Smooth muscle cell (in vitro differentiated cells): ENCODE results near the gene BDNF. TPM values are rescaled to one million over a fixed set of nuclear protein-coding genes. Genes with fewer than 3 reads are reported as not detected.
"Not testable (repeated sequence)": the region's sequence is repeated elsewhere in the genome, so short reads cannot be mapped to it uniquely, and the experiment has no call there.

Source experiments
- DNase-seq: peaks from one replicate; lab custom pipeline; 2025; ENCODE audit not compliant: unreplicated experiment; lab: John Stamatoyannopoulos, UW
- H2AFZ ChIP-seq: fragments of 200-600 bp; sonication (generic); 2 replicates; pipeline ENCODE4 v1.6.0; 2016; ENCODE audit warnings: antibody characterized with exemption, low read depth, mild to moderate bottlenecking
- H3F3A ChIP-seq: fragments of 200-600 bp; sonication (generic); 2 replicates; pipeline ENCODE4 v1.6.0; 2017; ENCODE audit warnings: antibody characterized with exemption, low read depth
- H3K27ac ChIP-seq: fragments of 200-600 bp; sonication (generic); 2 replicates; pipeline ENCODE4 v1.5.1; 2016; ENCODE audit warnings: low read depth, mild to moderate bottlenecking
- H3K27me3 ChIP-seq: fragments of 200-600 bp; sonication (generic); 2 replicates; pipeline ENCODE4 v1.6.1; 2016; ENCODE audit warnings: low read depth, mild to moderate bottlenecking
- H3K36me3 ChIP-seq: fragments of 200-600 bp; sonication (generic); 2 replicates; pipeline ENCODE4 v1.5.1; 2016; ENCODE audit warnings: low read depth
- H3K4me1 ChIP-seq: fragments of 200-600 bp; sonication (generic); 2 replicates; pipeline ENCODE4 v1.5.1; 2016; ENCODE audit warnings: low read depth
- H3K4me2 ChIP-seq: fragments of 200-600 bp; sonication (generic); 2 replicates; pipeline ENCODE4 v1.6.0; 2016; ENCODE audit warnings: mild to moderate bottlenecking
- H3K4me3 ChIP-seq: fragments of 200-600 bp; sonication (generic); 2 replicates; pipeline ENCODE4 v1.5.1; 2016; ENCODE audit warnings: mild to moderate bottlenecking
- H3K79me2 ChIP-seq: fragments of 200-600 bp; sonication (generic); 2 replicates; pipeline ENCODE4 v1.6.0; 2016; ENCODE audit warnings: low read depth, mild to moderate bottlenecking
- H3K9ac ChIP-seq: fragments of 200-600 bp; sonication (generic); 2 replicates; pipeline ENCODE4 v1.6.0; 2016; ENCODE audit warnings: low read depth
- H3K9me3 ChIP-seq: fragments of 200-600 bp; sonication (generic); replicated peaks from 2 replicates; pipeline ENCODE4 v1.5.1; 2016; ENCODE audit warnings: low read depth
- H4K20me1 ChIP-seq: fragments of 200-600 bp; sonication (generic); 2 replicates; pipeline ENCODE4 v1.6.0; 2016; ENCODE audit warnings: low read depth
- WGBS: methylation state at CpG from one replicate; pipeline ENCODE4 v1.1.7; 2016; ENCODE audit warnings: low lambda C conversion rate; 5-methylcytosine and 5-hydroxymethylcytosine counted together
- polyA plus RNA-seq: library from polyadenylated mRNA; unstranded; fragments of >200 nt; fragmentation: Nextera tagmentation; extraction: Ambion mirVana; gene quantifications from 2 replicates; pipeline ENCODE4 v1.2.1, GENCODE V29; 2016
- total RNA-seq: library from RNA; depleted of rRNA; stranded (reverse); fragments of >200 nt; gene quantifications from 2 replicates; pipeline ENCODE4 v1.2.3, GENCODE V29; 2014
- TF ChIP-seq, protein P1 (sequence below): fragments of 200-600 bp; sonication (generic); IDR thresholded peaks from 2 replicates; pipeline ENCODE4 v1.5.1; 2017; ENCODE audit warnings: borderline replicate concordance, mild to moderate bottlenecking, antibody characterized with exemption; ENCODE audit not compliant: insufficient read depth, poor library complexity, severe bottlenecking

The BDNF gene
- total RNA-seq (8.2 and 8.3 TPM in 2 replicates), polyA plus RNA-seq (5.6 and 7.3 TPM in 2 replicates)

DNA sequence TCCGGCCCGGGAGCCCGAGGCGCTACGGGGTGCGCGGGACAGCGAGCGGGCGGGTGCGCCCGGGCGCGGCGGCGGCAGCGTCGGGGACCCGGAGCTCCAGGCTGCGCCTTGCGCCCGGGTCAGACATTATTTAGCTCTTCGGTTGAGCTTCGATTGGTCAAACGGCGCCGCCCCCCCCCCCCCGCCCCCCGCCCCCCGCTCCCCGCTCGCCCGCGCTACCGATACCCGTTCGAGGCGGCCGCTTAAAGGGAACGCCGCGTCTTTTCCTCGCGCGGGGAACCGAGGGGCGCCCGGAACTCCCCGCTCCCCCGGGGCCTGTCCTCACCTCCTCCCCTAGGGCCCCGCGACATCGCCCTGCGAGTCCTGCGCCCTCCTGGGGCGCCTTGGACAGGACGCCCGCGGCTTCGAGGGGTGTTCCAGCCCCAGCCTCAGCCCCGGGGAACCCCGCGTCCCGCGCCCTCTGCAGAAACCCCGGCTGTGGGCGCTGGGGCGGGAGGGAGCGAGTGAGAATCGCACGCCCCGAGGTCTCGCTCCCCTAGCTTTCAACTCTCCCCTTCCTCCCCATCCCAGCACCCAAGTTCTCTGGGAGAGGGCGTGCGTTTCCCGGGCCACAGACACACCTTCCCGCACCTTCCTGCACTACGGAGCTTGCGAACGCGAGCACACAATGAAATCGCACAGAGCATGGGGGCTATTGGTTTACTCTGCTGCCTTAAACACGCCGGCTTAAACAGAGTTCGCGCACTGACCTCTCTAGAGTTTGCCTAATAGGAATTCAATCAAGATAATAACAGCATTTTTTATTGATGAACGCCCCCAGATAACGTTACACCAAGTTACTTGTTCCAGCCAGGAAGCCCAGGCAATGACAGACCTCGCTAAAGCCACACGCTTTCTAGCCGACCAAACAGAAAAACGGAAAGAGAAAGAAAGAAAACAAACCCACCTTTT lies at the start of gene BDNF:
Gene BDNF, minus strand, starts transcription at position 105 of the 951 bp plus-strand sequence. CDS start 41,891 bp downstream, outside the sequence.
- peak within 1 kb of the TSS; percentile 91 for H2AFZ ChIP-seq
- DNase-seq: no peak
- no peaks in the 10 kb centered on the region for H4K20me1 ChIP-seq
- peaks cover 5% of the 10 kb centered on the region for H3K79me2 ChIP-seq
- H3K36me3 ChIP-seq: no peaks in the 10 kb centered on the region
- H3K9ac ChIP-seq: no peak within 1 kb of the TSS
- H3K4me2 ChIP-seq: peak within 1 kb of the TSS; percentile 91
- no peaks in the 10 kb centered on the region for H3K9me3 ChIP-seq
- no peaks in the 10 kb centered on the region for H3F3A ChIP-seq
- peaks cover 35% of the 10 kb centered on the region for H3K4me1 ChIP-seq
- TF ChIP-seq, protein P1, sequence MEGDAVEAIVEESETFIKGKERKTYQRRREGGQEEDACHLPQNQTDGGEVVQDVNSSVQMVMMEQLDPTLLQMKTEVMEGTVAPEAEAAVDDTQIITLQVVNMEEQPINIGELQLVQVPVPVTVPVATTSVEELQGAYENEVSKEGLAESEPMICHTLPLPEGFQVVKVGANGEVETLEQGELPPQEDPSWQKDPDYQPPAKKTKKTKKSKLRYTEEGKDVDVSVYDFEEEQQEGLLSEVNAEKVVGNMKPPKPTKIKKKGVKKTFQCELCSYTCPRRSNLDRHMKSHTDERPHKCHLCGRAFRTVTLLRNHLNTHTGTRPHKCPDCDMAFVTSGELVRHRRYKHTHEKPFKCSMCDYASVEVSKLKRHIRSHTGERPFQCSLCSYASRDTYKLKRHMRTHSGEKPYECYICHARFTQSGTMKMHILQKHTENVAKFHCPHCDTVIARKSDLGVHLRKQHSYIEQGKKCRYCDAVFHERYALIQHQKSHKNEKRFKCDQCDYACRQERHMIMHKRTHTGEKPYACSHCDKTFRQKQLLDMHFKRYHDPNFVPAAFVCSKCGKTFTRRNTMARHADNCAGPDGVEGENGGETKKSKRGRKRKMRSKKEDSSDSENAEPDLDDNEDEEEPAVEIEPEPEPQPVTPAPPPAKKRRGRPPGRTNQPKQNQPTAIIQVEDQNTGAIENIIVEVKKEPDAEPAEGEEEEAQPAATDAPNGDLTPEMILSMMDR: no peak
- WGBS: under 1% methylated on average over 37 of the region's 92 CpGs
- H3K27me3 ChIP-seq: peaks cover 17% of the 10 kb centered on the region
- no peak within 1 kb of the TSS for H3K27ac ChIP-seq
- H3K4me3 ChIP-seq: peak within 1 kb of the TSS; percentile 65

DNA sequence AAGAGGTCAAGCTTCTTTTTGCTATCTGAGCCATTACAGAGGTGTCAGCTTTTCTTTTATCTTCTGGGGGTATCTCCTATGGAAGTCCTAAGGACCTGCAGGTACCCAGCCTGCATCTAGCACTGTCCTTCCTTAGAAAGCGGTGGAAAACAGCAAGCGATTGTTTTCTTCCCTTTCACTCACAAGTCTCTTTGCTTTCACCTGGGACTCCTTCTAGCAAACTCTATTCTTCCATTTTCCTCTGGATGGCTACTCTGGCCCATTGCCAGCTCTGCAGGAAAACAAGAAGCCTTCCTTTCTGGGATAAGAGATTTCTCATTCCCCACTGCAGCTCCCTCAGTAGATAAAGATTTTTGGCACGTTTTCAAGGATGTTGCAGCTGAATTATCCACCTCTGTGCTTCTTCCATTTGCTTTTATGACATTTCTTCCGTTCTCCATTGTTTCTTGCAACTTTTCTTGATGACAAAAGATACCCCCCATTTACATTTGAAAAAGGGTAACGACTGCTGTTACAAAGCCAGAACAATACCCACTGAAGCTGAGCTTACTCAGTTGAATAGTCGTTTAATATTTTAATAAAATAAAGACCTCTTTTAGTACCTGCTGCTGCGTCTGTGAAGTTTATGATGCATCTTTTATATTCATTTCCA lies 40.2 kb upstream of the BDNF start:
- Histone ChIP-seq H3K9me3 (no peaks in the 10 kb centered on the region), H3K36me3 (no peaks in the 10 kb centered on the region), H3K9ac (no peak overlapping the region), H3K79me2 (no peaks in the 10 kb centered on the region), H3K27ac (no peak overlapping the region), H3K4me2 (no peak overlapping the region), H3K4me3 (no peak overlapping the region), H3K4me1 (peaks cover 5% of the 10 kb centered on the region), H3K27me3 (peaks cover 26% of the 10 kb centered on the region), H4K20me1 (no peaks in the 10 kb centered on the region), H3F3A (no peaks in the 10 kb centered on the region), H2AFZ (no peak overlapping the region)
- TF ChIP-seq, protein P1: no peak
- no peak for DNase-seq
- WGBS: 37% methylated on average over 7 of the region's 7 CpGs

DNA sequence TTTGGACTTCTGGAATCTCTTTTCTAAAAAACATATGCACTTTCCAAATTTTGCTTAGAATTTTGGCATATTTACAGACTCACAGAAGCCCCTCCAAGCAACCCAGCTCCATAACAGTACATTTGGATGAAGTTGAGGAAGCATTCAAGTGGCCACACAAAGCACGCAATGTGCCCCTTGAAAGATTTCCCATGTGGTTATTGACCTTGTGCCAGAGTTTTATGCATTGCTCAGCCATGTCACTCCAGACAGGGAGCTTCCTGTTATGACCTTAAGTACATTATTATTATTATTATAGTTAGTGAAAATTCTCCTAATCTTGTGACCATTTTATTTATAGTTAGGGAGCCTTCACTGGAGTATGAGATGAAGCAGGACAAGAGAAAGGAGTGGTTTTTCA lies 35.0 kb upstream of the BDNF start:
- TF ChIP-seq, protein P1: no peak
- Histone ChIP-seq H3K4me3 (no peak overlapping the region), H3K9ac (no peak overlapping the region), H3K4me1 (peaks cover 2% of the 10 kb centered on the region), H3K36me3 (no peaks in the 10 kb centered on the region), H3K27ac (no peak overlapping the region), H2AFZ (no peak overlapping the region), H3K9me3 (no peaks in the 10 kb centered on the region), H3F3A (no peaks in the 10 kb centered on the region), H4K20me1 (no peaks in the 10 kb centered on the region), H3K4me2 (no peak overlapping the region), H3K27me3 (peaks cover 15% of the 10 kb centered on the region), H3K79me2 (no peaks in the 10 kb centered on the region)
- no peak for DNase-seq
- WGBS: 97% methylated on average over 1 of the region's 1 CpG

DNA sequence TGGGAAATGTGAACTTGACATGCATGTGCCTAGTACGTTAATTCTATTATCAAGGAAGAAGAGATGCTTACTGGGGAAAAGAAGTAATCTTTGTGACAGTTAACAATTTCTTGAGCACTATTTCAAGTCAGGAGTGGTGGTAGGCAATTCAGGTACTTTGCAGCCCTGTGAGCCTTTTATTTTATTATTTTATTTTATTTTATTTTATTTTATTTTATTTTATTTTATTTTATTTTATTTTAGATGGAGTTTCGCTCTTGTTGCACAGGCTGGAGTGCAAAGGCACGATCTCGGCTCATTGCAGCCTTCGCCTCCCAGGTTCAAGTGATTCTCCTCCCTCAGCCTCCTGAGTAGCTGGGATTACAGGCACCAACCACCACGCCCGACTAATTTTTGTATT lies 31.5 kb upstream of the BDNF start:
- not testable (repeated sequence) for H3K4me2 ChIP-seq, H3K27me3 ChIP-seq, H3K9me3 ChIP-seq, H4K20me1 ChIP-seq, H3K4me3 ChIP-seq, H2AFZ ChIP-seq, H3K4me1 ChIP-seq, H3F3A ChIP-seq, DNase-seq, H3K79me2 ChIP-seq, H3K36me3 ChIP-seq, H3K9ac ChIP-seq, H3K27ac ChIP-seq
- 95% methylated on average over 7 of the region's 7 CpGs for WGBS
